Activated B cell treated with CpG ODN at 0.5 μM for 24 hours (primary cell): ENCODE results near the gene C1orf167. TPM values are rescaled to one million over a fixed set of nuclear protein-coding genes. Genes with fewer than 3 reads are reported as not detected.
A peak's percentile ranks its signal among the peaks of the same experiment; 100 is the strongest.

ENCODE experiments used
- ATAC-seq: fragments of 200-7000 bp; cut with Tn5 transposase; one replicate; pipeline ENCODE4 v1.10.0; 2021; ENCODE audit warnings: low read depth, mild to moderate bottlenecking, moderate library complexity
- CTCF ChIA-PET: fragments of 350-600 bp; sonication (Branson Sonifier 250); formaldehyde crosslinking; loops from one replicate; lab custom pipeline; 2021; ENCODE audit warnings: antibody characterized with exemption; lab: Charles Lee
- POLR2A ChIA-PET: fragments of 350-600 bp; sonication (Branson Sonifier 250); formaldehyde crosslinking; loops from one replicate; lab custom pipeline; 2021; ENCODE audit warnings: antibody characterized with exemption; lab: Charles Lee
- DNase-seq: peaks from one replicate; pipeline ENCODE4 v3.0.0; 2022
- H3K27ac Mint-ChIP-seq: one replicate; pipeline ENCODE4 v1.8.0; 2020; ENCODE audit warnings: mixed read lengths
- H3K27me3 Mint-ChIP-seq: one replicate; pipeline ENCODE4 v1.8.0; 2021; ENCODE audit warnings: mixed read lengths
- H3K36me3 Mint-ChIP-seq: one replicate; pipeline ENCODE4 v1.8.0; 2021; ENCODE audit warnings: low read depth, mixed read lengths
- H3K4me1 Mint-ChIP-seq: one replicate; pipeline ENCODE4 v1.8.0; 2021; ENCODE audit warnings: mixed read lengths
- H3K4me3 Mint-ChIP-seq: one replicate; pipeline ENCODE4 v1.8.0; 2020; ENCODE audit warnings: mild to moderate bottlenecking, mixed read lengths
- H3K9me3 Mint-ChIP-seq: one replicate; pipeline ENCODE4 v1.8.0; 2020; ENCODE audit warnings: mixed read lengths
- intact Hi-C: fragments of 100-400 bp; cut with micrococcal nuclease; formaldehyde crosslinking; loops from one replicate; pipeline ENCODE4 v1.15.1; 2024
- total RNA-seq: library from RNA; stranded (reverse); gene quantifications from 2 replicates; pipeline ENCODE4 v1.2.3, GENCODE V29; 2022
- TF ChIP-seq, protein P1 (sequence below): fragments of 200-600 bp; IDR thresholded peaks from one replicate; pipeline ENCODE4 v1.8.0; 2022; ENCODE audit warnings: antibody characterized with exemption, mild to moderate bottlenecking

The C1orf167 gene
- total RNA-seq, 1 donor from 2014 or later = not detected

GRCh38 chr1:11744287-11744686, 17.7 kb upstream of the C1orf167 start:
- Mint-ChIP-seq H3K4me1 (peaks cover 24% of the 10 kb centered on the region), H3K4me3 (no peak overlapping the region)

GRCh38 chr1:11746092-11746491, 15.9 kb upstream of the C1orf167 start:
- DNase-seq (no peak), ATAC-seq (no peak)
- peaks cover 16% of the 10 kb centered on the region for H3K4me1 Mint-ChIP-seq
- intact Hi-C loops = no loop called here
- ChIA-PET CTCF (no interaction called here), POLR2A (no interaction called here)
- H3K36me3 Mint-ChIP-seq = peaks cover 20% of the 10 kb centered on the region
- H3K9me3 Mint-ChIP-seq = no peaks in the 10 kb centered on the region
- TF ChIP-seq, protein P1, sequence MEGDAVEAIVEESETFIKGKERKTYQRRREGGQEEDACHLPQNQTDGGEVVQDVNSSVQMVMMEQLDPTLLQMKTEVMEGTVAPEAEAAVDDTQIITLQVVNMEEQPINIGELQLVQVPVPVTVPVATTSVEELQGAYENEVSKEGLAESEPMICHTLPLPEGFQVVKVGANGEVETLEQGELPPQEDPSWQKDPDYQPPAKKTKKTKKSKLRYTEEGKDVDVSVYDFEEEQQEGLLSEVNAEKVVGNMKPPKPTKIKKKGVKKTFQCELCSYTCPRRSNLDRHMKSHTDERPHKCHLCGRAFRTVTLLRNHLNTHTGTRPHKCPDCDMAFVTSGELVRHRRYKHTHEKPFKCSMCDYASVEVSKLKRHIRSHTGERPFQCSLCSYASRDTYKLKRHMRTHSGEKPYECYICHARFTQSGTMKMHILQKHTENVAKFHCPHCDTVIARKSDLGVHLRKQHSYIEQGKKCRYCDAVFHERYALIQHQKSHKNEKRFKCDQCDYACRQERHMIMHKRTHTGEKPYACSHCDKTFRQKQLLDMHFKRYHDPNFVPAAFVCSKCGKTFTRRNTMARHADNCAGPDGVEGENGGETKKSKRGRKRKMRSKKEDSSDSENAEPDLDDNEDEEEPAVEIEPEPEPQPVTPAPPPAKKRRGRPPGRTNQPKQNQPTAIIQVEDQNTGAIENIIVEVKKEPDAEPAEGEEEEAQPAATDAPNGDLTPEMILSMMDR = no peak
- H3K27ac Mint-ChIP-seq = no peak overlapping the region
- H3K4me3 Mint-ChIP-seq = no peak overlapping the region
- no peaks in the 10 kb centered on the region for H3K27me3 Mint-ChIP-seq

More at GRCh38 chr1:11744287-11744686, 17.7 kb upstream of the C1orf167 start:
- H3K9me3 Mint-ChIP-seq = no peaks in the 10 kb centered on the region
- ChIA-PET CTCF (interaction anchor here (1.2 kb wide), 1 partner anchor 24 kb away, joined by 4 read pairs; no protein-coding TSS in a partner anchor), POLR2A (no interaction called here)
- intact Hi-C loops = no loop called here
- no peaks in the 10 kb centered on the region for H3K27me3 Mint-ChIP-seq
- TF ChIP-seq, protein P1 = no peak
- no peak for ATAC-seq
- no peak overlapping the region for H3K27ac Mint-ChIP-seq
- DNase-seq = no peak
- peaks cover 14% of the 10 kb centered on the region for H3K36me3 Mint-ChIP-seq

GRCh38 chr1:11746795-11747487, 15.1 kb upstream of the C1orf167 start:
- intact Hi-C loops = no loop called here
- Mint-ChIP-seq H3K9me3 (no peaks in the 10 kb centered on the region), H3K4me1 (peaks cover 10% of the 10 kb centered on the region), H3K36me3 (peaks cover 20% of the 10 kb centered on the region), H3K4me3 (no peak overlapping the region), H3K27ac (no peak overlapping the region), H3K27me3 (no peaks in the 10 kb centered on the region)
- DNase-seq (no peak), ATAC-seq (no peak)
- TF ChIP-seq, protein P1 = no peak
- POLR2A ChIA-PET = no interaction called here
- CTCF ChIA-PET = no interaction called here

DNA sequence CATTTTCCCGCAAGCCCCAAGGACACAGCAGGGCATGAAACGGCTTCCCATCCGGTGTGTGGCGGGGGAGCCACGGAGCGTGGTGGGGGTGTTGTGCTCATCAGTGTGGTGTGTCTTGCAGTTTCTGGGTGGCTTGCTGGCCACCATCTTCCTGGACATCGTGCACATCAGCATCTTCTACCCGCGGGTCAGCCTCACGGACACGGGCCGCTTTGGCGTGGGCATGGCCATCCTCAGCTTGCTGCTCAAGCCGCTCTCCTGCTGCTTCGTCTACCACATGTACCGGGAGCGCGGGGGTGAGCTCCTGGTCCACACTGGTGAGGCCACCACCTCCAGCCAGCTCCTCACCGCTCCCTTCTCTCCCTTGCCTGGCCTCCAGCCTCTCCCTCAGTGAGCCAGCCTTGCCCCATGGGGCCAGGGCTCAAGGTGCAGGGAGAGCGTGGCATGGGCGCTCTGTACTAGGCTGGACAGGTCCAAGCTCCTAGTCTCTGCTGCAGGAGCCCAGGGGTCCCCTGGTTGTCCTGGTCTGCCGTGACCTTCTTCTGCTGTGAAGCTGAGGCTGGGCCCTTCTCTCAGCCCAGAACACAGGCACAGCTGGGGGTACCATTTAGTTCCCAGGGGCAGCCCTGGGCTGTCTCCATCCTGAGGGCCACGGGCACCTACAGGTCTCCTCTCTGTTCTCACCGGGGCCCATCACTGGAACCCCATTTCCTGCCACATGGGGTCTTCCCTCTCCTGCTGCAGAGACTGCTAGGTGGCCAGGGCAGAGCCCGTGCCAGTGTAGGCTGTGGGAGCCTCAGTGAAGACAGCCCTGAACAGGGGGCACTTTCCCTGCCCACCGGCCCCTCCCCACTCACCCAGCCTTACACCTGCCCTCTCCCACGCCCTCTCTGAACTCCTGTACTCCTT, 13.4 kb upstream of the C1orf167 start:
- Mint-ChIP-seq H3K4me3 (no peak overlapping the region), H3K9me3 (no peaks in the 10 kb centered on the region), H3K27ac (peak overlapping the region; percentile 36), H3K36me3 (peaks cover 20% of the 10 kb centered on the region), H3K27me3 (no peaks in the 10 kb centered on the region), H3K4me1 (peaks cover 6% of the 10 kb centered on the region)
- DNase-seq = no peak
- peak; percentile 20 for ATAC-seq
- TF ChIP-seq, protein P1 = no peak
- intact Hi-C loops = loop anchor here (1.0 kb wide), 3 partner anchors 29 to 711 kb away; no protein-coding TSS in a partner anchor
- ChIA-PET POLR2A (interaction anchor here (0.6 to 1.3 kb wide), 2 partner anchors 53 to 84 kb away, joined by 3 read pairs; partner anchors contain the start of gene FBXO6), CTCF (no interaction called here)
